LNCAP (cell line): ENCODE measurements around the gene ZNF423.

Source experiments
- CTCF ChIP-seq: fragments of 450-650 bp; IDR thresholded peaks from 2 replicates; pipeline ENCODE4 v1.5.1; 2017; ENCODE audit warnings: mild to moderate bottlenecking

Gene ZNF423

GRCh38 chr16:49635591-49636581 lies 220.0 kb downstream of the ZNF423 start:
- no peak for TF ChIP-seq CTCF

- TF ChIP-seq CTCF, result no peak
These were observed 220.9 kb downstream of the ZNF423 start for GRCh38 chr16:49635009-49635350.

- TF ChIP-seq CTCF, result no peak
These were observed 221.5 kb downstream of the ZNF423 start for GRCh38 chr16:49634235-49635008.

GRCh38 chr16:49632795-49633184 lies 223.1 kb downstream of the ZNF423 start:
- TF ChIP-seq CTCF, result no peak

- TF ChIP-seq CTCF, result no peak
These were observed 223.7 kb downstream of the ZNF423 start for GRCh38 chr16:49632086-49632794.

- TF ChIP-seq CTCF, result no peak
These were observed 224.5 kb downstream of the ZNF423 start for GRCh38 chr16:49631187-49632041.
